Measurements from ENCODE around the gene PCSK1.
"Not testable (repeated sequence)": the region's sequence is repeated elsewhere in the genome, so short reads cannot be mapped to it uniquely, and the experiment has no call there.

The PCSK1 gene

GRCh38 chr5:96425443-96425842 is 7.6 kb downstream of the PCSK1 start:
- no peak for DNase-seq

GRCh38 chr5:96415897-96416296 is 17.2 kb downstream of the PCSK1 start:
- no peak for DNase-seq

GRCh38 chr5:96412868-96413449 is 20.1 kb downstream of the PCSK1 start:
- DNase-seq = no peak

- DNase-seq = no peak
These were observed 23.0 kb downstream of the PCSK1 start for GRCh38 chr5:96410013-96410412.

GRCh38 chr5:96408841-96409538 is 24.1 kb downstream of the PCSK1 start:
- no peak for DNase-seq

GRCh38 chr5:96408210-96408777 is 24.8 kb downstream of the PCSK1 start:
- DNase-seq = no peak

- DNase-seq = no peak
These were observed 25.6 kb downstream of the PCSK1 start for GRCh38 chr5:96407436-96407835.

- DNase-seq = no peak
These were observed 28.7 kb downstream of the PCSK1 start for GRCh38 chr5:96404191-96404867.

GRCh38 chr5:96402500-96402899 is 30.5 kb downstream of the PCSK1 start:
- DNase-seq = no peak

GRCh38 chr5:96396878-96397277 is 36.2 kb downstream of the PCSK1 start:
- DNase-seq = no peak

- not testable (repeated sequence) for DNase-seq
These were observed 37.8 kb downstream of the PCSK1 start for GRCh38 chr5:96395295-96395694.

GRCh38 chr5:96391921-96392320 is 41.1 kb downstream of the PCSK1 start:
- DNase-seq = no peak

- DNase-seq = no peak
These were observed 44.9 kb downstream of the PCSK1 start for GRCh38 chr5:96388176-96388575.

GRCh38 chr5:96387616-96388015 is 45.4 kb downstream of the PCSK1 start:
- DNase-seq = no peak

GRCh38 chr5:96385538-96385937 is 47.5 kb downstream of the PCSK1 start:
- DNase-seq = no peak

- DNase-seq = no peak
These were observed 48.7 kb downstream of the PCSK1 start for GRCh38 chr5:96384353-96384752.

GRCh38 chr5:96381526-96381925 is 51.5 kb downstream of the PCSK1 start:
- DNase-seq = no peak

GRCh38 chr5:96379896-96380295 is 53.2 kb downstream of the PCSK1 start:
- no peak for DNase-seq

GRCh38 chr5:96377597-96377996 is 55.5 kb downstream of the PCSK1 start:
- no peak for DNase-seq

- DNase-seq = no peak
These were observed 55.9 kb downstream of the PCSK1 start for GRCh38 chr5:96377167-96377566.

- DNase-seq = no peak
These were observed 58.4 kb downstream of the PCSK1 start for GRCh38 chr5:96374653-96375052.

- no peak for DNase-seq
These were observed 59.7 kb downstream of the PCSK1 start for GRCh38 chr5:96373381-96373733.

GRCh38 chr5:96372726-96373380 is 60.2 kb downstream of the PCSK1 start:
- no peak for DNase-seq

GRCh38 chr5:96370976-96371375 is 62.1 kb downstream of the PCSK1 start:
- no peak for DNase-seq
